Lung (tissue), 12 donors: ENCODE measurements around the gene RAB4B. TPM values are rescaled to one million over a fixed set of nuclear protein-coding genes. Genes with fewer than 3 reads are reported as not detected.

Source experiments
- ATAC-seq: fragments of 200-7000 bp; cut with Tn5 transposase; one replicate; pipeline ENCODE4 v1.9.1; 2020; ENCODE audit warnings: moderate number of reproducible peaks; ENCODE audit not compliant: insufficient read depth, low FRiP score
- DNase-seq, 3 donors: peaks; one replicate each; pipeline ENCODE4 v3.0.0-alpha.2; 2013 to 2017
- H3K27ac ChIP-seq, 2 donors: one replicate each; pipeline ENCODE4 v1.5.1; 2013; ENCODE audit warnings: mild to moderate bottlenecking in 2 of 2, moderate library complexity in 2 of 2, control low read depth in 1 of 2, inconsistent platforms in 1 of 2, low read depth in 1 of 2, low read length in 1 of 2
- H3K27me3 ChIP-seq, 3 donors: one replicate each; pipeline ENCODE4 v1.5.1; 2013; ENCODE audit warnings: low read length in 2 of 3; ENCODE audit not compliant: control insufficient read depth in 3 of 3, insufficient read depth in 3 of 3
- H3K36me3 ChIP-seq, 4 donors: one replicate each; pipeline ENCODE4 v1.5.1; 2013; ENCODE audit warnings: low read length in 4 of 4, mild to moderate bottlenecking in 1 of 4, moderate library complexity in 1 of 4; ENCODE audit not compliant: control insufficient read depth in 4 of 4, insufficient read depth in 4 of 4
- H3K4me1 ChIP-seq, 5 donors: one replicate each; pipeline ENCODE4 v1.5.1; 2013; ENCODE audit warnings: low read length in 5 of 5, mild to moderate bottlenecking in 2 of 5, moderate library complexity in 1 of 5; ENCODE audit not compliant: control insufficient read depth in 5 of 5, insufficient read depth in 5 of 5
- H3K4me3 ChIP-seq: one replicate; pipeline ENCODE4 v1.5.1; 2013; ENCODE audit warnings: mild to moderate bottlenecking, control low read depth, moderate library complexity
- H3K9ac ChIP-seq, 2 donors: one replicate each; pipeline ENCODE4 v1.5.1; 2013; ENCODE audit warnings: low read length in 2 of 2, control low read depth in 1 of 2; ENCODE audit not compliant: insufficient read depth in 1 of 2
- H3K9me3 ChIP-seq, 4 donors: one replicate each; pipeline ENCODE4 v1.5.1; 2013; ENCODE audit warnings: low read length in 3 of 4, mild to moderate bottlenecking in 1 of 4, moderate library complexity in 1 of 4; ENCODE audit not compliant: control insufficient read depth in 4 of 4, insufficient read depth in 3 of 4
- CTCF ChIP-seq: IDR thresholded peaks from 2 replicates; pipeline ENCODE4 v1.5.1; 2012; ENCODE audit warnings: mild to moderate bottlenecking; ENCODE audit errors: control extremely low read depth, extremely low read depth
- WGBS, 2 donors: extraction: QIAGEN DNeasy Blood & Tissue Kit; methylation state at CpG; one replicate each; pipeline ENCODE4 v1.1.7; 2013; 5-methylcytosine and 5-hydroxymethylcytosine counted together
- polyA plus RNA-seq, 2 donors: library from polyadenylated mRNA; stranded (reverse); fragments of 200-250 nt; gene quantifications; one replicate each; pipeline ENCODE4 v1.2.1, GENCODE V29; 2013
- total RNA-seq, 2 donors: library from RNA; depleted of rRNA in 1 of 2; stranded (reverse); fragments of >200 nt in 1 of 2; gene quantifications; one replicate each; pipeline ENCODE4 v1.2.1, GENCODE V29; 2014 to 2021
- donor health status: control.
- donor health status: control.
- donor health status: Bipolar disorder and iron deficiency.
- donor health status: healthy.
- donor health status: DM: yes; HTN: yes; CAD: no.

Gene RAB4B
- total and polyA plus RNA-seq, 4 donors, result 11.5 to 90.9 (median 75.8) TPM

- Histone ChIP-seq H3K4me1 (peaks cover 19 to 59% (median 52%) of the 10 kb centered on the region in 5 donors), H3K9me3 (no peaks in the 10 kb centered on the region), H3K4me3 (no peak overlapping the region), H3K36me3 (peaks cover 0 to 31% (median 17%) of the 10 kb centered on the region in 4 donors), H3K9ac (no peak overlapping the region), H3K27ac (peak overlapping the region; percentile 71 to 84), H3K27me3 (no peaks in the 10 kb centered on the region)
- ATAC-seq, result no peak
- TF ChIP-seq CTCF, result no peak
- DNase-seq, result no peak
- 40 to 49% methylated on average over 9 of the region's 9 CpGs for WGBS, 2 donors
Observed at GRCh38 chr19:40803170-40803856, 25.3 kb downstream of the RAB4B start.

GRCh38 chr19:40803857-40804782 lies 26.1 kb downstream of the RAB4B start:
- 54 to 71% methylated on average over 6 of the region's 6 CpGs for whole genome bisulfite sequencing, 2 donors
- DNase-seq (no peak), ATAC-seq (no peak)

GRCh38 chr19:40804783-40805242 lies 26.8 kb downstream of the RAB4B start:
- WGBS, 2 donors, result 37 to 63% methylated on average over 7 of the region's 7 CpGs
- DNase-seq (no peak), ATAC-seq (no peak)
- Histone ChIP-seq H3K27ac (peak overlapping the region; percentile 59 to 84), H3K9ac (no peak overlapping the region), H3K27me3 (no peaks in the 10 kb centered on the region), H3K4me3 (no peak overlapping the region), H3K9me3 (no peaks in the 10 kb centered on the region), H3K4me1 (peaks cover 19 to 58% (median 52%) of the 10 kb centered on the region in 5 donors), H3K36me3 (peaks cover 0 to 42% (median 26%) of the 10 kb centered on the region in 4 donors)
- no peak for TF ChIP-seq CTCF

More at GRCh38 chr19:40803857-40804782, 26.1 kb downstream of the RAB4B start:
- Histone ChIP-seq H3K9ac (no peak overlapping the region), H3K4me3 (no peak overlapping the region), H3K27me3 (no peaks in the 10 kb centered on the region), H3K27ac (peak overlapping the region; percentile 71 to 84), H3K4me1 (peaks cover 19 to 59% (median 52%) of the 10 kb centered on the region in 5 donors), H3K36me3 (peaks cover 0 to 37% (median 23%) of the 10 kb centered on the region in 4 donors), H3K9me3 (no peaks in the 10 kb centered on the region)
- no peak for TF ChIP-seq CTCF
